Measurements from ENCODE around the gene CYP27C1.

Gene CYP27C1, protein sequence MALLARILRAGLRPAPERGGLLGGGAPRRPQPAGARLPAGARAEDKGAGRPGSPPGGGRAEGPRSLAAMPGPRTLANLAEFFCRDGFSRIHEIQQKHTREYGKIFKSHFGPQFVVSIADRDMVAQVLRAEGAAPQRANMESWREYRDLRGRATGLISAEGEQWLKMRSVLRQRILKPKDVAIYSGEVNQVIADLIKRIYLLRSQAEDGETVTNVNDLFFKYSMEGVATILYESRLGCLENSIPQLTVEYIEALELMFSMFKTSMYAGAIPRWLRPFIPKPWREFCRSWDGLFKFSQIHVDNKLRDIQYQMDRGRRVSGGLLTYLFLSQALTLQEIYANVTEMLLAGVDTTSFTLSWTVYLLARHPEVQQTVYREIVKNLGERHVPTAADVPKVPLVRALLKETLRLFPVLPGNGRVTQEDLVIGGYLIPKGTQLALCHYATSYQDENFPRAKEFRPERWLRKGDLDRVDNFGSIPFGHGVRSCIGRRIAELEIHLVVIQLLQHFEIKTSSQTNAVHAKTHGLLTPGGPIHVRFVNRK

DNA sequence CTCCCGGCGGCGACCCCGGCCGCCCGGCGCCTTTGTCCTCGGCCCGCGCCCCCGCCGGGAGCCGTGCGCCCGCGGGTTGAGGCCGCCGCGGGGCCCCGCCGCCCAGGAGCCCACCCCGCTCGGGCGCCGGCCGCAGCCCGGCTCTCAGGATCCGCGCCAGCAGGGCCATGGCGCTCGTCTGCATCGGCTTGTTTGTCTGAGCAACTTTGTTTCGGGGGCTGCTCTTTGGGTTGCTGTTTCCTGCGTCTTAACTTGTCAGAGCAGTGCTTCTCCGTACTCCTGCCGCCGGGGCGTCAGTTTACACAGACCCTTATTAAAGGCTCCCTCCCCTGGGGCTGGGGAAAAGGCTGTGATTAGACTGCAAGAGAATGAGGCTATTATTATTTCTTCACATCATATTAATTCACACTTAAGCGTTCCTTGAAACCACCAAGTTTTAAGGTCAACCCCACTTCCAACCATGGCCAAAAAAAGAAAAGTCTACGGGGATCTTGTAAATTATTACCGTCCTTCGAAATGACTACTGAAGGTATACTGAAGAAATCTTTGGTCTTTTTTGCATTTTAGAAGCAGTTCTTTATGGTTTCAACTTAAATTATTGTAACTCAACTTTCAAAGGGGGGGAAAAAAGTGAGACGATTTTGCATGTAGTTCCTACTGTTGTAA lies at the start of gene CYP27C1:
Gene CYP27C1 (minus strand): TSS at position 198 of the 666 bp plus-strand sequence. CDS start 29 bp downstream, at position 169.
- peak within 1 kb of the TSS; percentile 15 for H3K4me2 ChIP-seq (ENCODE audit: low read depth, low read length, poor library complexity, severe bottlenecking)
- H3K27me3 ChIP-seq (ENCODE audit: insufficient read depth, low read length, poor library complexity, severe bottlenecking) = no peaks in the 10 kb centered on the region
- TF ChIP-seq, protein P1, sequence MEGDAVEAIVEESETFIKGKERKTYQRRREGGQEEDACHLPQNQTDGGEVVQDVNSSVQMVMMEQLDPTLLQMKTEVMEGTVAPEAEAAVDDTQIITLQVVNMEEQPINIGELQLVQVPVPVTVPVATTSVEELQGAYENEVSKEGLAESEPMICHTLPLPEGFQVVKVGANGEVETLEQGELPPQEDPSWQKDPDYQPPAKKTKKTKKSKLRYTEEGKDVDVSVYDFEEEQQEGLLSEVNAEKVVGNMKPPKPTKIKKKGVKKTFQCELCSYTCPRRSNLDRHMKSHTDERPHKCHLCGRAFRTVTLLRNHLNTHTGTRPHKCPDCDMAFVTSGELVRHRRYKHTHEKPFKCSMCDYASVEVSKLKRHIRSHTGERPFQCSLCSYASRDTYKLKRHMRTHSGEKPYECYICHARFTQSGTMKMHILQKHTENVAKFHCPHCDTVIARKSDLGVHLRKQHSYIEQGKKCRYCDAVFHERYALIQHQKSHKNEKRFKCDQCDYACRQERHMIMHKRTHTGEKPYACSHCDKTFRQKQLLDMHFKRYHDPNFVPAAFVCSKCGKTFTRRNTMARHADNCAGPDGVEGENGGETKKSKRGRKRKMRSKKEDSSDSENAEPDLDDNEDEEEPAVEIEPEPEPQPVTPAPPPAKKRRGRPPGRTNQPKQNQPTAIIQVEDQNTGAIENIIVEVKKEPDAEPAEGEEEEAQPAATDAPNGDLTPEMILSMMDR (conservative IDR thresholded peaks at IDR 0.05; ENCODE audit: low read length) = no peak
- no peak for TF ChIP-seq EZH2phosphoT487 (IDR thresholded peaks at IDR 0.05; ENCODE audit: borderline replicate concordance)
- H3F3A ChIP-seq (ENCODE audit: low read depth) = no peaks in the 10 kb centered on the region
- H3K9me3 ChIP-seq (ENCODE audit: insufficient read depth, low read depth, low read length) = no peaks in the 10 kb centered on the region
- no peaks in the 10 kb centered on the region for H3K79me2 ChIP-seq (ENCODE audit: insufficient read depth, low read length)
- no peaks in the 10 kb centered on the region for H3K4me1 ChIP-seq (ENCODE audit: insufficient read depth, low read length, poor library complexity, severe bottlenecking)
- H3K36me3 ChIP-seq (ENCODE audit: insufficient read depth, low read length) = no peaks in the 10 kb centered on the region
- peak within 1 kb of the TSS; percentile 61 for H2AFZ ChIP-seq (ENCODE audit: low read length)
- H3K9me2 ChIP-seq (replicated peaks; ENCODE audit: low read depth, low read length) = no peaks in the 10 kb centered on the region
- H4K20me1 ChIP-seq (ENCODE audit: insufficient read depth, low read length, poor library complexity, severe bottlenecking) = no peaks in the 10 kb centered on the region
- H3K4me3 ChIP-seq (ENCODE audit: low read length, poor library complexity, severe bottlenecking) = peak within 1 kb of the TSS; percentile 24
- H3K9ac ChIP-seq (ENCODE audit: low read depth, low read length, poor library complexity, severe bottlenecking) = no peak within 1 kb of the TSS

DNA sequence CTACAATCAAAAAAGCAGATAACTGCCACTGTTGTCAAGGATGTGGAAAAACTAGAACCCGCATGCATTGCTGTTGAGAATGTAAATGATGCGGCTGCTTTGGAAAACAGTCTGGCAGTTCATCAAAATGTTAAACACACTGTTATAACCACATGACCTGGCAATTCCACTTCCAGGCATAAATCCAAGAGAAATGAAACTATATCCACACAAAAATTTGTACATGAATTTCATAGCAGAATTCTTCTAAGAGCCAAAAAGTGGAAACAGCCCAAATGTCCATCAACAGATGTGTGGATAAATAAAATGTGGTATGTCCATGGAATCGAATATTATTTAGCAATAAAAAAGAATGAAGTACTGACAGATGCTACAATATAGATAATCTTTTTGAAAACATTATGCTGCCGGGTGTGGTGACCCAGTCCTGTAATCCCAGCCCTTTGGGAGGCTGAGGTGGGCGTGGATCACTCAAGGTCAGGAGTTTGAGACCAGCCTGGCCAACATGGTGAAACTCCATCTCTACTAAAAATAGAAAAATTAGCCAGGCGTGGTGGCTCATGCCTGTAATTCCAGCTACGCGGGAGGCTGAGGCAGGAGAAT lies 41.8 kb upstream of the CYP27C1 start:
- H3K36me3 ChIP-seq (ENCODE audit: insufficient read depth, low read length) = peaks cover 46% of the 10 kb centered on the region; the same call in 1 of the 2 replicates
- H4K20me1 ChIP-seq (ENCODE audit: insufficient read depth, low read length, poor library complexity, severe bottlenecking) = no peaks in the 10 kb centered on the region

DNA sequence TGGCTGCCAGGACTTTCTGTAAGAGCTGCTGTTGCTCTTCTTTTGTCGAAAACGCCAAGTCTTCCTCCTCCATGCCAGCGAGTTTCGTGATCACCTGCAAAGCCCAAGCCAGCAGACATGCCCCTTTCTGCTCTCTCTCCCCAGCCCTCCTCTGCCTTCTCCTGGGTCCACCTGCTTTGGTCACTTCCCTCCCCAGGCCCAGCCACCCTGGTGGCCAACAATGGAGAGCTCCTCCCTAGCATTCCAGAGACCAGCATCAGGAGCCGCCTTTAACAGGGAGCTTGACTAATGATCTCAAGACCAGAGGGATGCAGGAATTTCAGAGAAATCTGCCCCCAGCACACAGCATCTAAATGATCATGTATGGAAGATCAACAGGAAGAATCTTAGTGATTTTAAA lies 39.3 kb upstream of the CYP27C1 start:
- H3K36me3 ChIP-seq (ENCODE audit: insufficient read depth, low read length) = peaks cover 48% of the 10 kb centered on the region; the same call in 1 of the 2 replicates
- no peak overlapping the region for H3K4me3 ChIP-seq (ENCODE audit: low read length, poor library complexity, severe bottlenecking)
- H3K9ac ChIP-seq (ENCODE audit: low read depth, low read length, poor library complexity, severe bottlenecking) = no peak overlapping the region
- H3K27me3 ChIP-seq (ENCODE audit: insufficient read depth, low read length, poor library complexity, severe bottlenecking) = no peaks in the 10 kb centered on the region
- H2AFZ ChIP-seq (ENCODE audit: low read length) = no peak overlapping the region
- H3K79me2 ChIP-seq (ENCODE audit: insufficient read depth, low read length) = no peaks in the 10 kb centered on the region
- no peaks in the 10 kb centered on the region for H3K9me3 ChIP-seq (ENCODE audit: insufficient read depth, low read depth, low read length)
- H3K9me2 ChIP-seq (replicated peaks; ENCODE audit: low read depth, low read length) = no peaks in the 10 kb centered on the region
- no peaks in the 10 kb centered on the region for H4K20me1 ChIP-seq (ENCODE audit: insufficient read depth, low read length, poor library complexity, severe bottlenecking)
- no peak overlapping the region for H3K4me2 ChIP-seq (ENCODE audit: low read depth, low read length, poor library complexity, severe bottlenecking)
- no peaks in the 10 kb centered on the region for H3F3A ChIP-seq (ENCODE audit: low read depth)
- TF ChIP-seq EZH2phosphoT487 (IDR thresholded peaks at IDR 0.05; ENCODE audit: borderline replicate concordance) = no peak
- TF ChIP-seq, protein P1 (conservative IDR thresholded peaks at IDR 0.05; ENCODE audit: low read length) = no peak
- peaks cover 4% of the 10 kb centered on the region for H3K4me1 ChIP-seq (ENCODE audit: insufficient read depth, low read length, poor library complexity, severe bottlenecking)

More for the DNA sequence above, 41.8 kb upstream of the CYP27C1 start:
- no peak for TF ChIP-seq EZH2phosphoT487 (IDR thresholded peaks at IDR 0.05; ENCODE audit: borderline replicate concordance)
- TF ChIP-seq, protein P1 (conservative IDR thresholded peaks at IDR 0.05; ENCODE audit: low read length) = no peak
- Histone ChIP-seq H2AFZ (ENCODE audit: low read length) (no peak overlapping the region), H3K4me2 (ENCODE audit: low read depth, low read length, poor library complexity, severe bottlenecking) (no peak overlapping the region), H3K4me3 (ENCODE audit: low read length, poor library complexity, severe bottlenecking) (no peak overlapping the region), H3K4me1 (ENCODE audit: insufficient read depth, low read length, poor library complexity, severe bottlenecking) (no peaks in the 10 kb centered on the region), H3K9ac (ENCODE audit: low read depth, low read length, poor library complexity, severe bottlenecking) (no peak overlapping the region), H3K9me3 (ENCODE audit: insufficient read depth, low read depth, low read length) (no peaks in the 10 kb centered on the region), H3F3A (ENCODE audit: low read depth) (no peaks in the 10 kb centered on the region), H3K27me3 (ENCODE audit: insufficient read depth, low read length, poor library complexity, severe bottlenecking) (no peaks in the 10 kb centered on the region), H3K9me2 (replicated peaks; ENCODE audit: low read depth, low read length) (no peaks in the 10 kb centered on the region), H3K79me2 (ENCODE audit: insufficient read depth, low read length) (no peaks in the 10 kb centered on the region)
